ENCODE results near the gene PGA5.

Gene PGA5

DNA sequence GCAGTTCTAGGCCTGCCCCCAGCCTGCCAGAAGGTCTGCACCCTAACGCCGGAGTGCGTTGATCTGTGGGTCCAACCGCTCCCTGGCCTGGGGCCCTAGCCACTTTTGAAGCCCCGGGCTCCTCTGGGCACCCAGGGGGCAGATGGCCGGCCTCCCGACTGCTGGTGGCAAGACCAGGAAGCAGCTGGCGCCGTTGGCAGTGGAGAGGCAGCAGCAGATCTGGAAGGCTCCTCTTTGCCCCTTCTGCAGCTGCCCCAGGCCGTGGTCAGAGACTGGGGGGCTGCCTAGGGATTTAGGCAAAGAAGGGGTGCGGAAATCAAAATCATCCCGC lies 54.6 kb downstream of the PGA5 start:
- no peak for DNase-seq

DNA sequence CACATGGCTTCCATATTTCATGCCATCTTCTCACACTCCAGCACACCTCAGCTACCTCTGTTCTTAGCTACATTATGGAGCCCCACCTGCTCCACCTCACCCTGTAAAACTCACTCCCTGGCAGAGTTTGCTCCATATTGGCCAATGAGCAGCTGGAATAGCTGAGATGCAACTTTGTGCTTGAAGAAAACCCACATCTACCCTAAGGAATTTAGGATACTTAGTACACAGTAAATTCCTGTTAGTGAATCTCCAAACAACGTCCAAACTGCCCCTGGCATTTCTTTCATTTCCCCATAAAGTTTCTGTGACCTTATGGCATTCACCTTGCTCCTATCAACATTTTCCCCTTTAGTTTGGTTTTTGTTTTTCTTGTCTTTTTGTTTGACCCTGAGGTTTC lies 56.4 kb downstream of the PGA5 start:
- no peak for DNase-seq

DNA sequence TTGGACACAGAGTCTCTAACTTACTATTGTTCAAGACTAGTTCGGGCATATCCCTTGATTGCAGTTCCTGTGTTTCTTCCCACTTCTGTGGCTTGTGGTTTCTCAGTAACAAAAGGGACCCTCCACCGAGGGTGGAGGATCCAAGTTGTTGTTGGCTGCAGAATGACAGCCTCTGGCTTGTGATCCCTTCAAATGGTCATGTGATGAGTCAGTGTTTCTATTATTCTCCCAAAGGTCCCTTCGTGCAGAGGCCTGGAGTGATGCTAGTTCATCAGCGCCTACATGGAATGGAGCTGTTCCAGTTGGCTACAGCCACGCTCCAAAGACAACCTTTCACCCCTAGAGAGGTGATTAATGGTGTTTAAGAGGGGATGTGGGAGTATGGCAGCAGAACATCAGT lies 56.8 kb downstream of the PGA5 start:
- no peak for DNase-seq

DNA sequence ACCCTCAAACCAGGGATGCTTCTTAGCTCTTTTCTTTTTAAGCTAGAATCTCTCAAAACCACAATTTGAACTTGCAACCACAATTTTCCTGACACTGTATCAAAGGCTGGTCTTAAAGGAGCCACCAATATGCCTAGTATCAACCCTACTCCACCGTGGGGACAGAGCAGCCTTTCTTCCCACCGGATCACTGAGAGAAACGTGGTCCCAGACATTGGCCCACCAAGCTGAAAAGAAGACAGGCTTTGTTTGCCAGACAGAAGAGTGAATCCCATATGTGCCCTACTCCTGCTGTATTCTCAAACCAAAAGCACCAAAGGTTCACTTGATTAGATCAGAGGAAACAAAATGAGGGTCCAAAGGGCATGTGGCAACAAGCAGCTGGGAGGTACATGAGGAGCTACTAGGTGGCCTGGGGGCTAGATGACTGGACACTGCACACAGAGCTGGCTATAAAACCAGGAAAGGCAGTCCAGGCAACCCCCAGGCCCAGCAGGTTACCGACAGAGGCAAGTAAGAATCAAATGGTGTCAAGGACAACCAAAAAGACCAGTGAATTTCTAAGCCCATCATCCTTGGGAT lies 57.8 kb downstream of the PGA5 start:
- DNase-seq = no peak

All from activated CD4-positive, alpha-beta T cell treated with anti-CD3 and anti-CD28 coated beads, Interleukin-2, amount 50 U/mL, for 48 hours (primary cell).